Ascending aorta (tissue), 2 donors: Measurements from ENCODE around the gene NCOA1. TPM values are rescaled to one million over a fixed set of nuclear protein-coding genes. Genes with fewer than 3 reads are reported as not detected.

Experiments used
- DNase-seq, 2 donors: peaks; one replicate each; pipeline ENCODE4 v3.0.0-alpha.2; 2019; ENCODE audit warnings: low spot score in 2 of 2
- H3K27ac ChIP-seq, 2 donors: fragments of 200-600 bp; sonication (generic); one replicate each; pipeline ENCODE4 v1.5.1; 2016 to 2017; ENCODE audit warnings: mild to moderate bottlenecking in 1 of 2
- H3K27me3 ChIP-seq: fragments of 200-600 bp; sonication (generic); one replicate; pipeline ENCODE4 v1.5.1; 2017
- H3K36me3 ChIP-seq, 2 donors: fragments of 200-600 bp; sonication (generic); one replicate each; pipeline ENCODE4 v1.5.1; 2016
- H3K4me1 ChIP-seq, 2 donors: fragments of 200-600 bp; sonication (generic); one replicate each; pipeline ENCODE4 v1.5.1; 2016 to 2017; ENCODE audit warnings: mild to moderate bottlenecking in 1 of 2
- H3K4me3 ChIP-seq, 2 donors: fragments of 200-600 bp; sonication (generic); one replicate each; pipeline ENCODE4 v1.5.1; 2016 to 2017; ENCODE audit warnings: mild to moderate bottlenecking in 1 of 2
- H3K9me3 ChIP-seq, 2 donors: fragments of 200-600 bp; sonication (generic); one replicate each; pipeline ENCODE4 v1.5.1; 2016
- CTCF ChIP-seq, 3 experiments: fragments of 200-600 bp in 2 of 3; fragments of 450-650 bp in 1 of 3; sonication (generic) in 2 of 3; IDR thresholded peaks; one replicate each; pipeline ENCODE4 v1.5.1; 2016 to 2019; ENCODE audit warnings: antibody characterized with exemption in 3 of 3, mild to moderate bottlenecking in 1 of 3, moderate library complexity in 1 of 3
- intact Hi-C: fragments of 100-400 bp; cut with DNase I; formaldehyde crosslinking; loops from one replicate; pipeline ENCODE4 v1.15.1; 2023
- total RNA-seq: library from RNA; depleted of rRNA; stranded (reverse); fragments of >200 nt; gene quantifications from one replicate; pipeline ENCODE4 v1.1.0, GENCODE V29; 2016

NCOA1 gene
- total RNA-seq, 1 donor from 2014 or later: 19.3 TPM

- Histone ChIP-seq H3K27ac (no peak overlapping the region), H3K9me3 (no peaks in the 10 kb centered on the region), H3K4me3 (no peak overlapping the region), H3K36me3 (no peaks in the 10 kb centered on the region), H3K4me1 (no peaks in the 10 kb centered on the region), H3K27me3 (no peaks in the 10 kb centered on the region)
- DNase-seq: no peak
- intact Hi-C loops: no loop called here
- no peak for TF ChIP-seq CTCF (IDR thresholded peaks at IDR 0.05)
Observed at GRCh38 chr2:24623535-24623934, 132.5 kb downstream of the NCOA1 start.

- no peak for DNase-seq
- TF ChIP-seq CTCF (IDR thresholded peaks at IDR 0.05): no peak
- H3K36me3 ChIP-seq: no peaks in the 10 kb centered on the region
- no peaks in the 10 kb centered on the region for H3K4me1 ChIP-seq
- no peaks in the 10 kb centered on the region for H3K27me3 ChIP-seq
- no peak overlapping the region for H3K27ac ChIP-seq
- intact Hi-C loops: no loop called here
- no peaks in the 10 kb centered on the region for H3K9me3 ChIP-seq
- H3K4me3 ChIP-seq: no peak overlapping the region
Observed at GRCh38 chr2:24625728-24626127, 134.7 kb downstream of the NCOA1 start.

- H3K9me3 ChIP-seq: no peaks in the 10 kb centered on the region
- H3K36me3 ChIP-seq: no peaks in the 10 kb centered on the region
- no peak overlapping the region for H3K27ac ChIP-seq
- DNase-seq: no peak
- H3K4me1 ChIP-seq: no peaks in the 10 kb centered on the region
- no peaks in the 10 kb centered on the region for H3K27me3 ChIP-seq
- TF ChIP-seq CTCF (IDR thresholded peaks at IDR 0.05): no peak
- intact Hi-C loops: no loop called here
- no peak overlapping the region for H3K4me3 ChIP-seq
Observed at GRCh38 chr2:24626131-24626530, 135.1 kb downstream of the NCOA1 start.

GRCh38 chr2:24628746-24629145, 137.7 kb downstream of the NCOA1 start:
- H3K4me3 ChIP-seq: no peak overlapping the region
- no peak for DNase-seq
- intact Hi-C loops: no loop called here
- no peak for TF ChIP-seq CTCF (IDR thresholded peaks at IDR 0.05)
- no peak overlapping the region for H3K27ac ChIP-seq
- no peaks in the 10 kb centered on the region for H3K27me3 ChIP-seq
- H3K9me3 ChIP-seq: no peaks in the 10 kb centered on the region
- H3K4me1 ChIP-seq: no peaks in the 10 kb centered on the region
- H3K36me3 ChIP-seq: no peaks in the 10 kb centered on the region

DNA sequence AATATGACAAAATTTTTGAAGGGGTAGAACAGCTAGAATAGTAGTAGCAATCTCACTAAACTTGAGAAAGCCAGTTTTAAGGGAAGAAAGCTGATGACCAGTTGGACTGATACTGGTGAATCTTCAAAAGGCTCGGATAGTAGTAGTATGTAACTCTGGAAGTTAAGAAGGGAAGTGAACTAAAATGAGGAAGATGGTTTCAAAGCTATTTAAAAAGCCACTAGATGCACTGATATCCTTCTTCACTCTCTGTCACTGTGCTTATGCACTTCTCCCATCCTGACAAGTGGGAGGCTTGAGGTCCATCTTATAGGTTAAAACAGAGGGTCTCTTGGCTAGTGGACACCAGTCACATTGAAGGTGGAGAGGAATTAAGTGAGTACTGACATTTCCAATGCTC, 141.1 kb downstream of the NCOA1 start:
- Histone ChIP-seq H3K9me3 (no peaks in the 10 kb centered on the region), H3K4me3 (no peak overlapping the region), H3K36me3 (no peaks in the 10 kb centered on the region), H3K27ac (no peak overlapping the region), H3K27me3 (no peaks in the 10 kb centered on the region), H3K4me1 (no peaks in the 10 kb centered on the region)
- intact Hi-C loops: no loop called here
- TF ChIP-seq CTCF (IDR thresholded peaks at IDR 0.05): no peak
- DNase-seq: no peak

DNA sequence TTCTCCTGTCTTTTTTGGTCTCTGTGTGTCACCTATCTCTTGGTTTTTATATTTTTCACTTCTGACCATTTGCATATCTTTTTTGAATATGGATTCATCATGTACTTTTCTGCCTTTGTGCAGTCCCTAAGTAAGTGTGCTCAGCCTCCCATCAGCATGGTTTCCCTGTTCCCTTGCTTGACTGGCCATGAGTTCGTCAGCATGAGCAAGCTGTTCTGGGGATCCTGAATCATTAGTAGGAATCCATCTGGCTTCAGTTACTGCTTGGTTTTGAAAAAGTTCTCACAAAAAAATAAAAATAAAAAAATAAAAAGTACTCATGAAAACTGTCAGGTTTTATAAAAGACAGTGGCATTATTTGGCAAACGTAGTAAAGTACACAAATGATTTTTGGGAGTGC, 144.1 kb downstream of the NCOA1 start:
- no peak overlapping the region for H3K4me3 ChIP-seq

More for the DNA sequence above, 144.1 kb downstream of the NCOA1 start:
- Histone ChIP-seq H3K9me3 (no peaks in the 10 kb centered on the region), H3K4me1 (no peaks in the 10 kb centered on the region), H3K36me3 (no peaks in the 10 kb centered on the region), H3K27ac (no peak overlapping the region), H3K27me3 (no peaks in the 10 kb centered on the region)
- intact Hi-C loops: no loop called here
- DNase-seq: no peak
- TF ChIP-seq CTCF (IDR thresholded peaks at IDR 0.05): no peak
